K562 (cell line): ENCODE results near the gene OR5K2. TPM values are rescaled to one million over a fixed set of nuclear protein-coding genes. Genes with fewer than 3 reads are reported as not detected.

Experiments used
- ATAC-seq: fragments of 200-7000 bp; cut with Tn5 transposase; 3 replicates; pipeline ENCODE4 v1.9.1; 2020; ENCODE audit warnings: moderate library complexity
- BruUV-seq: library from RNA; stranded (reverse); fragments of 400-500 nt; replicated peaks from 2 replicates; lab custom pipeline; 2021; lab: Mats Ljungman, UMichigan
- CTCF ChIA-PET: fragments of 300-600 bp; formaldehyde crosslinking; extraction: SDS; loops from one replicate; lab custom pipeline; 2021; ENCODE audit warnings: low intra/inter-chr PET ratio; lab: Yijun Ruan, JAX
- POLR2A ChIA-PET: fragments of 300-600, 350-650 bp; sonication (Branson Sonifier 250); formaldehyde crosslinking; extraction: SDS; loops from one replicate; lab custom pipeline; 2021; ENCODE audit warnings: antibody characterized with exemption, inconsistent platforms; lab: Yijun Ruan, JAX
- DNase-seq, 4 experiments: peaks; one replicate each; pipeline versions ENCODE4 v3.0.0 to v3.0.0-alpha.2; 2011 to 2018; ENCODE audit warnings: low spot score in 3 of 4, mixed read lengths in 3 of 4; ENCODE audit errors: extremely low read depth in 1 of 4
- FAIRE-seq: peaks from 2 replicates; lab custom pipeline; 2011; peaks lifted over from hg19 to GRCh38; lab: Jason Lieb, UNC
- H2AFZ ChIP-seq: 2 replicates; pipeline ENCODE4 v1.6.0; 2011; ENCODE audit warnings: low read depth, low read length, control low read depth, inconsistent platforms
- H3K27ac ChIP-seq: fragments of 200-600 bp; 3 replicates; pipeline ENCODE4 v1.8.0; 2011; ENCODE audit warnings: low read depth, mild to moderate bottlenecking, control low read depth, inconsistent platforms, low read length, moderate library complexity, mixed read lengths; ENCODE audit errors: extremely low read depth
- H3K27me3 ChIP-seq, 2 experiments: fragments of 300-600 bp in 1 of 2; 2 replicates in 1 of 2; 3 replicates in 1 of 2; pipeline versions ENCODE4 v1.6.0 to v1.8.0; 2011; ENCODE audit warnings: inconsistent platforms in 2 of 2, low read length in 2 of 2, mild to moderate bottlenecking in 1 of 2, mixed read lengths in 1 of 2, moderate library complexity in 1 of 2; ENCODE audit not compliant: control insufficient read depth in 2 of 2, insufficient read depth in 2 of 2
- H3K36me3 ChIP-seq: fragments of 300-600 bp; 3 replicates; pipeline ENCODE4 v1.8.0; 2011; ENCODE audit warnings: mild to moderate bottlenecking, low read length, inconsistent platforms; ENCODE audit not compliant: control insufficient read depth, insufficient read depth
- H3K4me1 ChIP-seq, 2 experiments: fragments of 200-600 bp in 1 of 2; replicated peaks in 1 of 2; 2 replicates in 1 of 2; 3 replicates in 1 of 2; pipeline versions ENCODE4 v1.5.1 to v1.8.0; 2011; ENCODE audit warnings: inconsistent platforms in 2 of 2, low read length in 2 of 2, mild to moderate bottlenecking in 1 of 2, mixed read lengths in 1 of 2, moderate library complexity in 1 of 2; ENCODE audit not compliant: control insufficient read depth in 2 of 2, insufficient read depth in 2 of 2
- H3K4me2 ChIP-seq: 2 replicates; pipeline ENCODE4 v1.6.1; 2011; ENCODE audit warnings: low read length, control low read depth, inconsistent platforms, mixed read lengths; ENCODE audit not compliant: insufficient read depth
- H3K4me3 ChIP-seq: fragments of 200-600 bp; sonication (generic), shearing (Covaris generic); 2 replicates; pipeline ENCODE4 v1.5.1; 2016; ENCODE audit warnings: control low read depth, inconsistent platforms
- H3K79me2 ChIP-seq: fragments of 200-600 bp; 3 replicates; pipeline ENCODE4 v1.8.0; 2011; ENCODE audit warnings: low read length, inconsistent platforms; ENCODE audit not compliant: control insufficient read depth, insufficient read depth
- H3K9ac ChIP-seq, 2 experiments: 2 replicates each; pipeline versions ENCODE4 v1.6.0 to v1.6.1; 2011; ENCODE audit warnings: low read depth in 2 of 2, low read length in 2 of 2, control low read depth in 1 of 2, inconsistent platforms in 1 of 2, mild to moderate bottlenecking in 1 of 2, mixed read lengths in 1 of 2; ENCODE audit not compliant: insufficient read depth in 1 of 2
- H3K9me1 ChIP-seq: one replicate; pipeline ENCODE4 v1.6.0; 2011; ENCODE audit warnings: inconsistent platforms, mild to moderate bottlenecking, low read length, moderate library complexity; ENCODE audit not compliant: control insufficient read depth, insufficient read depth
- H3K9me3 ChIP-seq: replicated peaks from 2 replicates; pipeline ENCODE4 v1.5.1; 2011; ENCODE audit warnings: low read depth, low read length, inconsistent platforms; ENCODE audit not compliant: control insufficient read depth, insufficient read depth
- H4K20me1 ChIP-seq: replicated peaks from 2 replicates; pipeline ENCODE4 v1.6.1; 2011; ENCODE audit warnings: low read length, inconsistent platforms, mixed read lengths; ENCODE audit not compliant: control insufficient read depth, insufficient read depth
- CEBPB ChIP-seq: fragments of 450-650 bp; IDR thresholded peaks from 2 replicates; pipeline ENCODE4 v1.6.1; 2016; ENCODE audit warnings: missing genetic modification characterization, missing compliant biosample characterization
- CUX1 ChIP-seq: fragments of 200-800 bp; sonication (Bioruptor generic); IDR thresholded peaks from 2 replicates; pipeline ENCODE4 v1.6.1; 2016; ENCODE audit warnings: missing genetic modification characterization, missing compliant biosample characterization
- FOXM1 ChIP-seq, 2 experiments: fragments of 450-650 bp in 1 of 2; sonication (generic) in 1 of 2; formaldehyde crosslinking in 1 of 2; IDR thresholded peaks; 2 replicates each; pipeline versions ENCODE4 v1.6.1 to v1.9.0; 2017 to 2022; ENCODE audit warnings: low read depth in 2 of 2, mild to moderate bottlenecking in 2 of 2, missing genetic modification reagents in 1 of 2, moderate library complexity in 1 of 2
- HMBOX1 ChIP-seq: sonication (generic); IDR thresholded peaks from 2 replicates; pipeline ENCODE4 v1.6.1; 2016
- JUND ChIP-seq, 2 experiments: IDR thresholded peaks; 2 replicates in 1 of 2; 3 replicates in 1 of 2; pipeline ENCODE4 v1.6.1; 2011; ENCODE audit warnings: borderline replicate concordance in 2 of 2, low read depth in 2 of 2, low read length in 2 of 2, improper control_type of control experiment in 1 of 2, missing biosample characterization in 1 of 2, missing genetic modification characterization in 1 of 2, missing genetic modification reagents in 1 of 2
- LCOR ChIP-seq: sonication (generic); formaldehyde crosslinking; IDR thresholded peaks from 2 replicates; pipeline ENCODE4 v1.8.0; 2022; ENCODE audit warnings: mild to moderate bottlenecking, missing genetic modification reagents
- RBM15 ChIP-seq: fragments of 200-400 bp; formaldehyde crosslinking; IDR thresholded peaks from 2 replicates; pipeline ENCODE4 v1.6.1; 2018; ENCODE audit warnings: mild to moderate bottlenecking, low read length, moderate library complexity; ENCODE audit not compliant: insufficient read depth
- ZFPM2 ChIP-seq: fragments of 250-450 bp; sonication (Bioruptor Pico); IDR thresholded peaks from 2 replicates; pipeline ENCODE4 v1.5.1; 2022; ENCODE audit warnings: mild to moderate bottlenecking
- ZNF436 ChIP-seq: fragments of 250-450, 450-650 bp; sonication (Bioruptor Pico); formaldehyde crosslinking; IDR thresholded peaks from 2 replicates; pipeline ENCODE4 v1.7.0; 2020; ENCODE audit warnings: mild to moderate bottlenecking
- WGBS: fragments of 100-300 bp; shearing (Covaris generic); methylation state at CpG from one replicate; pipeline ENCODE4 v1.1.6; 2016; ENCODE audit warnings: low coverage, mixed read lengths; ENCODE audit not compliant: insufficient coverage; ENCODE audit errors: missing lambda C conversion rate; 5-methylcytosine and 5-hydroxymethylcytosine counted together
- in situ Hi-C: fragments of 300-500 bp; cut with MboI; formaldehyde crosslinking; loops from 4 replicates; pipeline ENCODE4 v1.15.0; 2018; ENCODE audit warnings: inconsistent platforms, mixed read lengths
- intact Hi-C: fragments of 100-400 bp; cut with micrococcal nuclease; formaldehyde crosslinking; loops from 2 replicates; pipeline ENCODE4 v1.14.2; 2022
- polyA plus RNA-seq, 8 experiments: library from polyadenylated mRNA; depleted of rRNA in 4 of 8; stranded (reverse) in 5 of 8; unstranded in 3 of 8; fragments of >200 nt; fragmentation: Nextera tagmentation in 2 of 8; fragmentation: Illumina TruSeq in 1 of 8; extraction: Ambion mirVana in 2 of 8; extraction: Trizol in 1 of 8; gene quantifications; 2 replicates each; pipeline versions ENCODE4 v1.2.1 to v1.2.3, GENCODE V29; 2011 to 2014; ENCODE audit warnings: inconsistent platforms in 1 of 8, missing spikeins in 1 of 8
- total RNA-seq, 7 experiments: library from RNA; depleted of rRNA in 6 of 7; stranded (reverse); fragments of >200 nt in 6 of 7; fragmentation: Illumina TruSeq in 2 of 7; extraction: Trizol in 2 of 7; gene quantifications; 2 replicates each; pipeline versions ENCODE4 v1.2.1 to v1.2.3, GENCODE V29; 2011 to 2021; ENCODE audit warnings: low replicate concordance in 1 of 7
- TF ChIP-seq, protein P1 (sequence below): fragments of 250-450 bp; sonication (Bioruptor Pico); IDR thresholded peaks from 2 replicates; pipeline ENCODE4 v1.5.0; 2021; ENCODE audit warnings: mild to moderate bottlenecking, moderate library complexity

The OR5K2 gene
- total and polyA plus RNA-seq, 9 of the 15 experiments (the other 6 are each of a cell fraction or from before 2014, with no cell fraction given), result not detected

DNA sequence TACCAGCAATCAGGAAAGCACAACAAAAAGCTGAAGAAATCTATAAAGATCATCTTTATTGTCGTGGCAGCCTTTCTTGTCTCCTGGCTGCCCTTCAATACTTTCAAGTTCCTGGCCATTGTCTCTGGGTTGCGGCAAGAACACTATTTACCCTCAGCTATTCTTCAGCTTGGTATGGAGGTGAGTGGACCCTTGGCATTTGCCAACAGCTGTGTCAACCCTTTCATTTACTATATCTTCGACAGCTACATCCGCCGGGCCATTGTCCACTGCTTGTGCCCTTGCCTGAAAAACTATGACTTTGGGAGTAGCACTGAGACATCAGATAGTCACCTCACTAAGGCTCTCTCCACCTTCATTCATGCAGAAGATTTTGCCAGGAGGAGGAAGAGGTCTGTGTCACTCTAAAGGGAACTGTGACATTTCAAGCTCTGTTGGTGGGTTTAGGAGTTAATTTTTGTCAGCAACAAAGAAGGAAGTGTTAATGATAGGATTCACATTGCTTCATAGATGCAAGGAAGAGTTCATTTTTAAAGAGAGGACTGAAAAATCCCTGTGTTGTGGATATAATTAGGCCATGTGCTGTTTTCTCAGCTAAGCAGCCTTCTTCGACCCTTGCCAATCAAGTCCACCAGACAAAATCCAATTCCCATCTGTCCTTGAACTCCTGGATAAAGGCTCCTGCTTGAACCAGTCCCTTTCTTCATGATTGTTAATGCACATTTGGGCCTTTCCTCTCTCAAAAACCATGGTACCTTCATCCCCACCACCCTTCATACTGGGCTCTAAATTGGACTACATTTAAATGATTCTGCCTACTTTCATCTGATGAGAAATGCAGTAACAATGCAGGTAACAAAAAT, 35.5 kb downstream of the OR5K2 start:
- Histone ChIP-seq H3K79me2 (no peaks in the 10 kb centered on the region), H3K36me3 (no peaks in the 10 kb centered on the region), H4K20me1 (no peaks in the 10 kb centered on the region), H3K27ac (no peak overlapping the region), H3K4me2 (no peak overlapping the region), H3K9ac (no peak overlapping the region), H3K9me1 (no peaks in the 10 kb centered on the region), H3K4me1 (peaks cover 6 to 9% of the 10 kb centered on the region in 2 experiments; a peak in 3 of 5 replicates), H2AFZ (peak overlapping the region; percentile 33; the same call in 1 of the 2 replicates), H3K27me3 (no peaks in the 10 kb centered on the region), H3K4me3 (no peak overlapping the region), H3K9me3 (no peaks in the 10 kb centered on the region)
- in situ Hi-C loops, result no loop called here
- ChIA-PET CTCF (no interaction called here), POLR2A (interaction anchor here (0.6 to 1.1 kb wide), 3 partner anchors 10 to 1243 kb away, joined by 3 read pairs; partner anchors contain the start of gene CLDND1)
- no peak for DNase-seq
- no TSS peak for BruUV-seq
- FAIRE-seq, result no peak
- intact Hi-C loops, result no loop called here
- WGBS, result 59% methylated on average over 3 of the region's 6 CpGs
- peak; percentile 34; the same call in 1 of the 3 replicates for ATAC-seq
- TF ChIP-seq CUX1 (CRISPR knock-in tag), result no peak
- TF ChIP-seq JUND (IDR thresholded peaks at IDR 0.05; ENCODE audit: borderline replicate concordance, low read depth, low read length), result no peak
- no peak for TF ChIP-seq JUND (tag; IDR thresholded peaks at IDR 0.05; ENCODE audit: borderline replicate concordance, low read depth, low read length)
- TF ChIP-seq ZNF436 (CRISPR knock-in tag), result no peak
- no peak for TF ChIP-seq CEBPB (tag)
- TF ChIP-seq FOXM1 (IDR thresholded peaks at IDR 0.05; ENCODE audit: low read depth), result no peak
- no peak for TF ChIP-seq FOXM1 (CRISPR knock-in tag; IDR thresholded peaks at IDR 0.05; ENCODE audit: low read depth)
- TF ChIP-seq HMBOX1, result no peak
- no peak for TF ChIP-seq ZFPM2 (CRISPR knock-in tag)
- TF ChIP-seq LCOR (CRISPR knock-in tag), result no peak
- no peak for TF ChIP-seq RBM15
- TF ChIP-seq, protein P1, sequence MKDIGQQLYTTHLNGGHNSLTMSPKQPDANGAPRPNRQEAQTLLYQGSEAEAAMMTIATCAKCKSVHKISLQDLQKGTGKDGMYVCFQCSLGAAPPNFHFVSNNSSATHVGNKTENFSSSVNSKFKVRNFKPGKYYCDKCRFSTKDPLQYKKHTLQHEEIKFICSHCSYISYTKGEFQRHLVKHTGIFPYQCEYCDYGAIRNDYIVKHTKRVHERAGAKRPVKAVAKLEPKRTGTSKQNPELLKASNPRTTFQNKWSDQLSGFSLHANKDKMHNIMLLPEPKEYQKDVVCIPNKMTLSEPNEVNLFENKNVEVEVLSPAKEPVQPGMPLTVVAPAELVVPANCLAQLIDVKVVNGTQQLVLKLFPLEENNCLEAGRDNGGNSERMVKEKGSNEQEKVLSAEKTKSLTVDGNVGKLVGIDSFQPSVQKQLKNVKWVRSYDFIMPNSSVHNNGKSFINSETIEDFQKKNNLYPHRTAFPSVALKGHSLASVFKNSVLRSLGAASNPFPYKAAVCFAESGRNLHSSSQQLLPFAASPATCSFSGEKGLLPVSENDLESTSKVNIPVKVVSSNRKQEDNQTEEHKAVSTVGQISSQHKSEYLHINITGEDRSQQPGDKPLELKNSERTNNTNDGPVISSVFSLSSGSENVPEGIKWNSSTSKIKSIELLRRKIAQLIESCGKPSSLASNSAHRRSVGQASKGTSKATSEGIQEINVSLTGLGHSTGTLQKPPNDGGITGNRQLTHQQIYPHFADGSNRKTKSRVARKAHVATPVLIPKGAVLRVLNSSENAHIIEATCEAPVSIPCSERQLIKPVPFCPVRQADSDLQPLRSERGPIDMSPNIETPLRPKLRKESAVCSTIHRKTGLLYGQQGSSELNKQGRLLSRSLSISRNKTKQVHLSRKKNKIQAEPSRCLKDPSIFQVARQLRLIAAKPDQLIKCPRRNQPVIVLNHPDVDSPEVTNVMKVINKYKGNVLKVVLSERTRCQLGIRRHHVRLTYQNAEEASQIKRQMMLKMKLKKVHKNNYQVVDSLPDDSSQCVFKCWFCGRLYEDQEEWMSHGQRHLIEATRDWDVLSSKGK (CRISPR knock-in tag), result no peak
